Suppressor macrophage treated with lipopolysaccharide for 4 hours (primary cell): ENCODE results near the gene ELANE.
"Not testable (repeated sequence)": the region's sequence is repeated elsewhere in the genome, so short reads cannot be mapped to it uniquely, and the experiment has no call there.

Experiments
- DNase-seq: peaks from one replicate; pipeline ENCODE4 v3.0.0-alpha.2; 2020

ELANE gene

GRCh38 chr19:863315-863620 is 11.2 kb downstream of the ELANE start:
- DNase-seq = no peak

DNA sequence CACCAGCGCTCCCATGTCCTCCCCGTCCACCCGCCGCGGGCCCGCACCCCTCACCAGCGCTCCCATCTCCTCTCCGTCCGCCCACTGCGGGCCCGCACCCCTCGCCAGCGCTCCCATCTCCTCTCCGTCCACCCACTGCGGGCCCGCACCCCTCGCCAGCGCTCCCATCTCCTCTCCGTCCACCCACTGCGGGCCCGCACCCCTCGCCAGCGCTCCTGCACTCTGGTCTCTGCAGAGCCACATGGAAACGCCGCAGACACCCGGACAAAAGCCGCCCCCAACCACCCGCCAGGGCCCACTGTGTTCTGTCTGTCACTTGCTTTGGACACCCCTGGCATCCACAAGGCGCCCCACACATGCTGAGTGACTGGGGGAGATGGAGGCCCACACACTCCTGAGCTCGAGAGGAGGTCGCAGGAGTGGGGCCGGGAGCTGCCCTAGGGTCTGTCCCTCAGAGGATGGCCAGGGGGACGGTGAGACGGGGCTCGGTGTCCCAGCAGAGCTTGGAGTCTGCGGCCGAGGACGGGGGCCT is 14.7 kb downstream of the ELANE start:
- DNase-seq = no peak

DNA sequence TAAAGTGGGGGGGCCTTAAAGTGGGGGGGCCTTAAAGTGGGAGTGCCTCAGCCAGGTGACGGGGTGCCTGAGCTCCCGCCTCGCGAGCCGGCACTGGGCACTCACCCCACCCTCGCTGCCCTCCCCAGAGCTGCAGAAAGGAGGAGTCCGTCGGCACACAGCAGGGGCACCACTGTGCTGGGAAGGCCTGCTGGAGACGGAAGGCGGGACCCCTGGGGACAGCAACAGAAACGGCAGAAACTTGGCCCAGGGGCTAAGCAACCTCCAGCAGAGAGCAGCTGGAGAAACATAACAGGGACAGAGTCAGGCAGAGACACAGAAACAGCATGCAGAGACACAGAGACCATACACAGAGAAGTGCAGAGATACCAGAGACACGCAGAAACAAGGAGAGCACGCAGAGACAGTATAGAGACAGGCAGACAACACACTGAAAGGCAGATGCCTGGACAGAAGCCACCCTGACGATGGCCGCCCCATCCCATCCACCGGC is 15.2 kb downstream of the ELANE start:
- no peak for DNase-seq

DNA sequence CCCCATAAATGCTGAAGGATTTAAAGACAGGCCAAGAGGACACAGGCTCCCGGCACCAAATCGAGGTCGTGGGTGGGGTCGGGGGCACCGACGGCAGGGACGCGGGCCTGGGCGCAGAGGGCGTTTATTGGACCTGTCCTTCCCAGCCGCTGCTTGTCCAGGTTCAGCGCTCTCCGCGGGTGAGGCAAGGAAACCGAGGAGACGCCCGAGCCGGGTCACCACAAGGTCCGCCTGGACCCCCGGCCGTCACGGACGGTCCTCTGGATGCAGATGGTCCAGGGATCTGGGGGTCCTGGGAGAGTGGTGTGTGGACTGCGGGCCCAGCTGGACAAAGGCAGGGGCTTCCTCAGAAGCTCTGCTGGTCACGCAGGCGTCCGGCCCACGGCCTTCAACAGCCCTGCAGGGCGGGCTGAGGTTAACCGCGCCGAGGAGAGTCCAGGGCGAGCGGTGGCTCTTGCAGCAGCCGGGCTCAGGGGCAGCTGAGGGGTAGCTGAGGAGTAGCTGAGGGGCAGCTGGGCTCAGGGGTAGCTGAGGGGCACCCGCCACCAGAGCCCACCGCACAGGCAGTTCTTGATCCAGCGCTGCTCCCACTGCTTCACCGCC is 15.9 kb downstream of the ELANE start:
- DNase-seq = no peak

DNA sequence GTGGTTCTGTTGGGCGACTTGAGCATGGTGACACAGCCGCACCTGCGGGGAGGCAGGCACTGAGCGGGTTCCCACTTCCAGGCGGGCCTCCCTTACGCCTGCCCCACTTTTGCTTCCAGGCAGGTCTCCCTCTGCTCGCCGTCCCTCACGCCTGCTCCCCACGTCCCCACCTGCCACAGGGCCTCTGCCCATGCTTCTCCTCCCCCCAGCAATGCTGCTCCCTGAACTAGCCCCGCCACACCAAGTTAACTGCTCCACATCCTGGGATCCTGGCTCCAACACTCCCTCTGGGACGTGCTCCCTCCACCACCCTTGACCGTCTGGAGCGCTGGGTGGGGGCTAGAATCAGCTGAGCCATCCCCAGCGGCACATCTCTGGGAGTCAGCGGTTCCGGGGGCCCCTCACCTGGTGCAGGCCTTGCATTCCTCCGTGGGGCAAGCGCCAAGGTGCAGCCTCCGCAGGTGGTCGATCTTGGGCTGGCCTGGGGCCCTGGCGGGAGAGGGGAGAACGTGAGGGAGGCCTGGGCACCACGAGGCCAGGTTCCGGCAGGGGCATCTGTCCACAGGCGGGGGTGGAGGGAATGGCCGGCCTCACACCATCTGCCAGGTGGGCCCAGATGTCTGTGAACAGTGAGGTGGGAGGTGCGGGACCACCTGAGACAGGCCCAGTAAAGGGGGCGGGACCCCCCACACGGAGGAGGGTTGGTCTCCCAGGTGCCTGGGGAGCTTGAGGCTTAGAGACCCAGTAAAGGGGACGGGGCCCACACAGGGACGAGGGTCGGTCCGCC is 16.5 kb downstream of the ELANE start:
- DNase-seq = no peak

DNA sequence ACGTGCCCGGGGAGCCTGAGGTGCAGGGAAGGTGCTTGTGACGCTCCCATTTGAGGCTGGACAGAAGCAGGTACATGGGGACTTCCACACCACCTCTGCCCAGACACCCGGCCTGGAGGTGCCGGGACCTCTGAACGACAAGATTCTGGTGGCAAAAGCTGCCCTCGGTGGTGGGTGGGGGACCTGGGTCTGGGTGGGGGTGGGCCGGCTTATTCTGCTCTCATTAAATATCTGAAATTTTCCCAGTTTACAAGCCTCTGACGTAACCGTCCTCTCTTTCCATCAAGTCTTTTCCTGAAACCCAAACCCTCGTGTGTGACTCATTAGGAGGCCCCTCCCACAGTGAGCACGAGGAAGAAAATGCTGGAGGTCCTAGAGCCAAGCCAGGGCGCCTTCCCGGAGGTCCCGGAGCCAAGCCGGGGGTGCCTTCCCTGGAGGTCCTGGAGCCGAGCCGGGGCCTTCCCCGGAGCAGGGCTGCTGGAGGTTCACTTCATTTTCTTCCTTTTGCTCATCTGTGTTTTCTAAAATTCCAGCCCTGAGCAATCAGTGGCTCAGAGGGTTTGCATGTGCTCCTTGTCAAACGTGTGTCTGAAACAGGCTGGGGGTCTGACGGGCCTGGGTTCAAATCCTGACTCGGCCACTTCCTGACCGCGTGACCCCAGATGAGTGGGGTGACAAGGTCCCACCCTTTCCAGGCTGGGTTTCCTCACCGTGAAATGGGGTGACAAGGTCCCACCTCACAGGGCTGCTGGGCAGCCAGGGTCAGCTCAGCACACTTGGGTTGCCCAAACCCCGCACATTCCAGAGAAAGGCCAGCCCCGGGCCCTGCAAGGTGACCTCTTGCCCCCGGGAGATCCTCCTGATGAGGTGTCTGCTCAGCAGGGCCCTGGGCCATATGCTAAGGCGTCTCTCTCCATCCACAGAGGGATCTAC is 17.4 kb downstream of the ELANE start:
- DNase-seq = no peak

DNA sequence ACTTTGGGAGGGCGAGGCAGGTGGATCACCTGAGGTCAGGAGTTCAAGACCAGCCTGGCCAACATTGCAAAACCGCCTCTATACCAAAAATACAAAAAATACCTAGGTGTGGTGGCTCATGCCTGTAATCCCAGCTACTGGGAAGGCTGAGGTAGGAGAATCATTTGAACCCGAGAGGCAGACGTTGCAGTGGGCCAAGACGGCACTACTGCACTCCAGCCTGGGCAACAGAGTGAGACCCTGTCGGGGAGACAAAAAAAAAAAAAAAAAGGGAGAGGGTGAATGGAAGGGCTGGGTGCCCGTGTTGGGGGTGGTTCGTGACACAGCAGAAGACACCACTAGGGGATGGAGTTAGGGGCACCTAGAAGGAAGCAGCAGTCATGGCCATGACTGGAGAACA is 18.2 kb downstream of the ELANE start:
- no peak for DNase-seq

DNA sequence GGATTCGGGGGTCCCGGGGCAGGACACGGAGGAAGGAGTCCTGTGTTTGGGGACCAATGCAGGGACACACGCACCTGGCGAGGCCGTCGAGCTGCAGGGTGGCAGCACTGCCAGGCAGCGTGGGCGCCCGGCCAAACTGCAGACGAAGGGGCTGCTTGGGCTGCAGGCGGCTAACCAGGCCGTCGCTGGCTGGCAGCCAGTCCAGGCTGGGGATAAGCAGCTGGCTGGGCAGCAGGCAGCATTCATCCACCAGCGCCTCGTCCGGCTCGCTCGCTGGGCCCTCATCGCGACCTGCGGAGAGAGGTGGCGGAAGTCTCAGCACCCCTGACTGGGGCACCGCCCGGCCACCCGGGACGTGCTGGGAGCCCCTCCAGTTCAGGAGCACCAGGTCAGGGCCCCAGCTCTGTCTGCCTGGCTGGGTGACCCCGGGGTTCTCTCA is 18.9 kb downstream of the ELANE start:
- DNase-seq = no peak

GRCh38 chr19:871446-872265 is 19.6 kb downstream of the ELANE start:
- DNase-seq = no peak

- peak; percentile 65 for DNase-seq
These were observed 20.3 kb downstream of the ELANE start for GRCh38 chr19:872266-872951.

- DNase-seq = peak; percentile 53
These were observed 21.0 kb downstream of the ELANE start for GRCh38 chr19:873084-873483.

- DNase-seq = no peak
These were observed 21.5 kb downstream of the ELANE start for GRCh38 chr19:873561-874041.

DNA sequence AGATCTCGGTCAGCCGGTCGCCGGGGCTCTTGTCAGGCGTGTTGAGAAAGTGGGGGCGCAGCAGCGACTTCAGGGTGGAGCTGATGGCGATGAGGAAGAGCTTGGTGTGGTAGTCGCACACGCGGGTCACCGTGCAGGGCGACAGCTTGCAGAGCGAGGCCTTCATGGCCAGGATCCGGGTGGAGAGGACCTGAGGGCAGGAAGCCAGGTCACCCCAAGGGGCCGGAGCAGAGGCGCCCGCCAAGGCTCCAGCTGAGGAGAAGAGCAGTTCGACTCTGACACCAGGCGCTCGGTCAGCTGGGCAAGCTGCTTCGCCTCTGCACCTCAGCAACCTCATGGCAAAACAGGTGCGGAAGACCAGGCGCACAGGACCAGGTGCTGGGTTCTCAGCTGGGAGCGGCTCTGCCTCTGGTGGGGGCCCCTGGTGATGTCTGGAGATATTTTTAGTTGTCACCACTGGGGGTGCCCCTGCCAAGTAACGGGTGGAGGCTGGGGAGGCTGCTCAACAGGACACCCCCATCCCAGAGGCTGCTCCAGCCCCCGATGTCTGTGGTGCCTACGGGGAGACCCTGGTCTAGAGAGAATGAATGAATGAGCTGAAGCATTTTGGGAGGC is 23.3 kb downstream of the ELANE start:
- DNase-seq = no peak

DNA sequence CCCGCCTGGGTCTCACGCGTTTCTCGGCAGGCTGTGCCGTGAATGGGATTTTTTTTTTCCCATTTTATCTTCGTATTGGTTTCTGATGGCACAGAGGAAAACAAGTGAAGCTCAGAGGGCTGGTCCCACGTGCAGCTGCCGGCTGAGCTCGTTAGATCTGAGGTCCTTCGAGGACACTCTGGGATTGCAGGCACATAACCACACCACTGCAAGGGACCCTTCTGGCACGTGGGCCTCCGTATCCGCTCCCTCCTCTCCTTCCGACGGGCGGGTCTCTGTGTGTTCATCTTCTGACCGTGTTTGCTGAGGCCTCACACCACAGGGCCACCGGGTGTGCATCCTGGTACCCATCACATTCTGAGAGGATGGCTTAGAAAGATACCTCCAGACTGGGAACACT is 24.0 kb downstream of the ELANE start:
- DNase-seq = no peak

DNA sequence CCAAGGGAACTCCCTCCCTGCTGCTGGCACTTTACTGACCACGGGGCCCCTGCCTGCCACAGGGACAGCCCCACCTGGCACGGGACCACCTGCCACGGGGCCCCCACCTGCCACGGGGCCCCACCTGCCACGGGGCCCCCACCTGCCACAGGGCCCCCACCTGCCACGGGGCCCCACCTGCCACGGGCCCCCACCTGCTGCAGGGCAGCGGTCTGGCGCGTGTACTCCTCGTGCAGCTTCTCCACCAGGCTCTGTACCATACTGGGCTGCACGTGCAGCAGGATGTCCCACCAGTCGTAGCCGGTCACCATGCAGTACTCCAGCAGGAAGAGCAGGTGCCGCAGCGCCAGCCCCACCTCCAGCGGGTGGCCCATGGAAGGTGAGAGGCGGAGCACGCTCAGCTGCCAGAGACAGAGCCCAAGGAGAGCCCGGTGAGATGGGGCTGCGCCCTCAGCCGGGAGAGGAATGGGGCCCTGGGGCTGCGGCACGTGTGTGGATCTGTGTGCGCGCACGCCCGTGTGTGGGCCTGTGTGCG is 24.7 kb downstream of the ELANE start:
- DNase-seq = no peak

DNA sequence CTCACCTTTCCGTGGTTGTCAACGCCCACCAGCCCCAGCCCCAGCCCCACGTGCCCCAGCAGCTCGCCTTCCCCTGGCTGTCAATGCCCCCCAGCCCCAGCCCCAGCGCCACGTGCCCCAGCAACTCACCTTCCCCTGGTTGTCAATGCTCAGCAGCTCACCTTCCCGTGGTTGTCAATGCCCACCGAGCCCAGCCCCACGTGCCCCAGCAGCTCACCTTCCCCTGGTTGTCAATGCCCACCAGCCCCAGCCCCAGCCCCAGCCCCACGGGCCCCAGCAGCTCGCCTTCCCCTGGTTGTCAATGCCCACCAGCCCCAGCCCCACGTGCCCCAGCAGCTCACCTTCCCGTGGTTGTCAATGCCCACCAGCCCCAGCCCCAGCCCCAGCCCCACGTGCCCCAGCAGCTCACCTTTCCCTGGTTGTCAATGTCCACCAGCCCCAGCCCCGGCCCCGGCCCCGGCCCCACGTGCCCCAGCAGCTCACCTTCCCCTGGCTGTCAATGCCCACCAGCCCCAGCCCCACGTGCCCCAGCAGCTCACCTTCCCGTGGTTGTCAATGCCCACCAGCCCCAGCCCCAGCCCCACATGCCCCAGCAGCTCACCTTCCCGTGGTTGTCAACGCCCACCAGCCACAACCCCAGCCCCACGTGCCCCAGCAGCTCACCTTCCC is 26.0 kb downstream of the ELANE start:
- DNase-seq = not testable (repeated sequence)

GRCh38 chr19:878751-879561 is 26.9 kb downstream of the ELANE start:
- not testable (repeated sequence) for DNase-seq

GRCh38 chr19:879711-880438 is 27.8 kb downstream of the ELANE start:
- no peak for DNase-seq
